ENCODE measurements around the gene ZNF496. TPM values are rescaled to one million over a fixed set of nuclear protein-coding genes. Genes with fewer than 3 reads are reported as not detected.

ZNF496 gene
- total and polyA plus RNA-seq, 12 donors: 4.3 to 34.9 (median 16.4) TPM

DNA sequence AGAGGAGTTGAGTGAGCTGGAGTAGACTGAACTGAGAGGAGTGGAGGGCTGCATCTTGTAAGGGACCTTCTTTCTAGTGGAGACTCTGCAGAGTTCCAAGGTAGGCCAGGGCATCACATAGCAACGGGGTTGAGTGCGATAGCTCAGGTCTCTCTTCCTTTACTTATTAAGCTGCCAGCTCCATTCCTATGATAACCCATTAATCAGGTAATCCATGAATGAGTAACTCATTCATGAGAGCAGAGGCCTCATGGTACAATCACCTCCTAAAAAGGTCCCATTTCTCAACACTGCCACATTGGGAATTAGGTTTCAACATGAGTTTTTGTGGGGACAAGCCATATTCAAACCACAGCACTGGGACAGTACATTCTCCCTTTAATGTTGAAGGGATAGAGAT is 54.5 kb downstream of the ZNF496 start:
- Histone ChIP-seq H3K27me3 (no peaks in the 10 kb centered on the region), H3K36me3 (replicated peaks in 1 of 2) (no peaks in the 10 kb centered on the region), H3K27ac (no peak overlapping the region), H3K9me3 (replicated peaks in 1 of 3) (no peaks in the 10 kb centered on the region), H3K4me1 (replicated peaks in 1 of 2) (no peaks in the 10 kb centered on the region), H3K4me3 (no peak overlapping the region)
- intact Hi-C loops (cut with DNase I): no loop called here
- no peak for DNase-seq
- 78 to 97% (median 94%) methylated on average over 2 of the region's 2 CpGs for WGBS, 4 donors
- TF ChIP-seq, protein P1, sequence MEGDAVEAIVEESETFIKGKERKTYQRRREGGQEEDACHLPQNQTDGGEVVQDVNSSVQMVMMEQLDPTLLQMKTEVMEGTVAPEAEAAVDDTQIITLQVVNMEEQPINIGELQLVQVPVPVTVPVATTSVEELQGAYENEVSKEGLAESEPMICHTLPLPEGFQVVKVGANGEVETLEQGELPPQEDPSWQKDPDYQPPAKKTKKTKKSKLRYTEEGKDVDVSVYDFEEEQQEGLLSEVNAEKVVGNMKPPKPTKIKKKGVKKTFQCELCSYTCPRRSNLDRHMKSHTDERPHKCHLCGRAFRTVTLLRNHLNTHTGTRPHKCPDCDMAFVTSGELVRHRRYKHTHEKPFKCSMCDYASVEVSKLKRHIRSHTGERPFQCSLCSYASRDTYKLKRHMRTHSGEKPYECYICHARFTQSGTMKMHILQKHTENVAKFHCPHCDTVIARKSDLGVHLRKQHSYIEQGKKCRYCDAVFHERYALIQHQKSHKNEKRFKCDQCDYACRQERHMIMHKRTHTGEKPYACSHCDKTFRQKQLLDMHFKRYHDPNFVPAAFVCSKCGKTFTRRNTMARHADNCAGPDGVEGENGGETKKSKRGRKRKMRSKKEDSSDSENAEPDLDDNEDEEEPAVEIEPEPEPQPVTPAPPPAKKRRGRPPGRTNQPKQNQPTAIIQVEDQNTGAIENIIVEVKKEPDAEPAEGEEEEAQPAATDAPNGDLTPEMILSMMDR (IDR thresholded peaks at IDR 0.05): no peak
- TF ChIP-seq POLR2A (IDR thresholded peaks at IDR 0.05): no peak

DNA sequence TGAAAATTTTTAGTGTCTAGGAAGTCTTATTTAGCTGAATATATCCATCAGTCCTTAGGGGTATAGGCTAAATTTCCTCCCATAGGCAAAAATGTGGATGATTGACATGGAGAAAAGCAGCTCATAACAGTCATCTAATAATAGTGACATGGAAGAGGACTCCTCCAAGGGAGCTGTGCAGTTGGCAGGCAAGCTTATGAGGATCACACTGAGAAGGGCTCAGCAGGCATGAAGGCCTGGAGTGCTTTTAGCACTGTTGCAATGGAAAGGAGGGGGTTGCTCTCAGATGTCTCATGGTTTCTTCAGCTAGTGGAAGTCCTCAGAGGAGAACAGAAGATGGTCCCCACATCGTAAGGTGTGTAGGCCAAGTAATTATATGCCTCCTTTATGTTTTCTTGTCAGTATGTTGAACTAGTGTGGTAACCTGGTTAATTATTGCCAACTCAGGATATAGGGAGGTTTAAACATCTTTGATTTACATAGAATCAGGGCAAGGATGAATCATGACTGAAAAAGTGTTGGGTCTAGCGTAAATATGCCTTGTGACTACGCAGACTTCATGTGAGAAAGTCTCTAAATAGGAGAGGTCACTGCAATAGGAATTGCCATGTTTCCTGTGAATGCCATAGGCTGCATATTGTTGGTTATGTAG is 56.9 kb downstream of the ZNF496 start:
- TF ChIP-seq, protein P1 (IDR thresholded peaks at IDR 0.05): no peak
- no peak for TF ChIP-seq POLR2A (IDR thresholded peaks at IDR 0.05)
- Histone ChIP-seq H3K27ac (no peak overlapping the region), H3K4me1 (replicated peaks in 1 of 2) (no peaks in the 10 kb centered on the region), H3K9me3 (replicated peaks in 1 of 3) (no peaks in the 10 kb centered on the region), H3K4me3 (no peak overlapping the region), H3K36me3 (replicated peaks in 1 of 2) (no peaks in the 10 kb centered on the region), H3K27me3 (no peaks in the 10 kb centered on the region)
- 80 to 90% (median 86%) methylated on average over 3 of the region's 3 CpGs for whole genome bisulfite sequencing, 4 donors
- intact Hi-C loops (cut with DNase I): no loop called here
- DNase-seq: no peak

DNA sequence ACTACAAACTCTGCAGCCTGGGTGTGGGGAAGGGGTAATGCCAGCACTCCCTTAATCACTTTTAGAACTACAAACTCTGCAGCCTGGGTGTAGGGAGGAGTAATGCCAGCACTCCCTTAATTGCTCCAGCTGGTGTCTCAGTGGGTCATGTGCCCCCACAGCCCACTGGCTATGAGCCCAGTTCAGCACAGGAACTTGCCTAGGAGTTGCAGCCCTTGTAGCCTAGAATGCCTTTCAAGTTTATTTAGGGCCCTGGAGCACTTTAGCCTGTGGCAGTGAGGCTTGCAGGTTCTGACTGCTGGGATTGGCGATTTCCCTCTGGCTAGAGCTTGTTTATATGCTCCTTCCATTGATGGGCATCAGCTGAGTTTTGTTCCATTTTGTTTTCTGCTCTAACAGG is 58.7 kb downstream of the ZNF496 start:
- 38 to 82% (median 66%) methylated on average over 1 of the region's 1 CpG for WGBS, 4 donors
- Histone ChIP-seq H3K9me3 (replicated peaks in 1 of 3) (no peaks in the 10 kb centered on the region), H3K36me3 (replicated peaks in 1 of 2) (no peaks in the 10 kb centered on the region), H3K4me3 (no peak overlapping the region), H3K27me3 (no peaks in the 10 kb centered on the region), H3K27ac (no peak overlapping the region), H3K4me1 (replicated peaks in 1 of 2) (no peaks in the 10 kb centered on the region)
- intact Hi-C loops (cut with DNase I): no loop called here
- no peak for TF ChIP-seq POLR2A (IDR thresholded peaks at IDR 0.05)
- TF ChIP-seq, protein P1 (IDR thresholded peaks at IDR 0.05): no peak
- no peak for DNase-seq

DNA sequence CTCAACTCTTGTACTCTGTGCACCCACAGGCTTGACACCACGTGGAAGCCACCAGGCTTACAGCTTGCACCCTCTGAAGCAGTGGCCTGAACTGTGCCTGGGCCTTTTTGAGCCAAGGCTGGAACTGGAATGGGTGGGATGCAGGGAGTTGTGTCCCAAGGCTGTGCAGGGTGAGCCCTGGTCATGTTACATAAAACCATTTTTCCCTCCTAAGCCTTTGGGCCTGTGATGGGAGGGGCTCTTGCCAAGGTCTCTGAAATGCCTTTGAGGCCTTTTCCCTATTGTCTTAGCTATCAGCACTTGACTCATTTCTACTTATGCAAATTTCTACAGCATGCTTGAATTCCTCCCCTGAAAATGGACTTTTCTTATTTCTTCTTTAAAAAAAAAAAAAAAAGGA is 61.7 kb downstream of the ZNF496 start:
- no peaks in the 10 kb centered on the region for H3K9me3 ChIP-seq (replicated peaks in 1 of 3)
- 60 to 80% (median 66%) methylated on average over 1 of the region's 1 CpG; no CpG with 5 or more reads in 1 of the 4 donors for WGBS, 4 donors

More for the DNA sequence above, 61.7 kb downstream of the ZNF496 start:
- TF ChIP-seq, protein P1 (IDR thresholded peaks at IDR 0.05): no peak
- no peak for TF ChIP-seq POLR2A (IDR thresholded peaks at IDR 0.05)
- H3K27ac ChIP-seq: no peak overlapping the region
- H3K4me3 ChIP-seq: no peak overlapping the region
- intact Hi-C loops (cut with DNase I): no loop called here
- no peaks in the 10 kb centered on the region for H3K4me1 ChIP-seq (replicated peaks in 1 of 2)
- H3K36me3 ChIP-seq (replicated peaks in 1 of 2): no peaks in the 10 kb centered on the region
- DNase-seq: no peak
- H3K27me3 ChIP-seq: no peaks in the 10 kb centered on the region

Data from adrenal gland (tissue), 12 donors.